Heart right ventricle (tissue), 16 donors: ENCODE results near the gene MAP7D2. TPM values are rescaled to one million over a fixed set of nuclear protein-coding genes. Genes with fewer than 3 reads are reported as not detected.
A peak's percentile ranks its signal among the peaks of the same experiment; 100 is the strongest.
"Not testable (repeated sequence)": the region's sequence is repeated elsewhere in the genome, so short reads cannot be mapped to it uniquely, and the experiment has no call there.

Experiments used
- ATAC-seq, 8 donors: fragments of 200-7000 bp; cut with Tn5 transposase; one replicate each; pipeline ENCODE4 v1.9.1; 2020; ENCODE audit warnings: mild to moderate bottlenecking in 8 of 8, moderate library complexity in 8 of 8, moderate number of reproducible peaks in 1 of 8
- DNase-seq, 2 donors: peaks; one replicate each; pipeline ENCODE4 v3.0.0-alpha.2; 2020
- H3K27ac ChIP-seq, 10 donors: fragments of 200-600 bp; sonication (generic) in 2 of 10; one replicate each; pipeline versions ENCODE4 v1.5.0 to v1.8.0; 2020 to 2022; ENCODE audit warnings: mild to moderate bottlenecking in 3 of 10
- H3K27me3 ChIP-seq, 7 donors: fragments of 200-600 bp; one replicate each; pipeline ENCODE4 v1.8.0; 2021 to 2022; ENCODE audit warnings: mild to moderate bottlenecking in 2 of 7
- H3K36me3 ChIP-seq, 9 donors: fragments of 200-600 bp; sonication (generic) in 1 of 9; one replicate each; pipeline versions ENCODE4 v1.5.0 to v1.8.0; 2020 to 2022; ENCODE audit warnings: mild to moderate bottlenecking in 2 of 9
- H3K4me1 ChIP-seq, 9 donors: fragments of 200-600 bp; sonication (generic) in 1 of 9; one replicate each; pipeline versions ENCODE4 v1.5.0 to v1.8.0; 2020 to 2022; ENCODE audit warnings: mild to moderate bottlenecking in 4 of 9
- H3K4me3 ChIP-seq, 10 donors: fragments of 200-600 bp; sonication (generic) in 2 of 10; one replicate each; pipeline versions ENCODE4 v1.5.0 to v1.8.0; 2020 to 2022; ENCODE audit warnings: mild to moderate bottlenecking in 7 of 10, moderate library complexity in 2 of 10
- H3K9me3 ChIP-seq, 11 donors: fragments of 200-600 bp in 10 of 11; sonication (generic) in 2 of 11; one replicate each; pipeline versions ENCODE4 v1.5.0 to v1.8.0; 2013 to 2022; ENCODE audit warnings: mild to moderate bottlenecking in 2 of 11, control low read depth in 1 of 11, moderate library complexity in 1 of 11
- WGBS, 2 donors: extraction: QIAGEN DNeasy Blood & Tissue Kit; methylation state at CpG; one replicate each; pipeline ENCODE4 v1.1.7; 2013; ENCODE audit warnings: inconsistent platforms in 1 of 2; 5-methylcytosine and 5-hydroxymethylcytosine counted together
- intact Hi-C, 10 donors: fragments of 100-400 bp; cut with DNase I; formaldehyde crosslinking; loops; one replicate each; pipeline versions ENCODE4 v1.11.1 to v1.14.2; 2022
- long read RNA-seq, 3 donors: library from polyadenylated mRNA; unstranded; transcript quantifications; one replicate each; pipeline ENCODE4 v2.0.0, GENCODE V29; 2020 to 2021
- polyA plus RNA-seq, 2 donors: library from polyadenylated mRNA; stranded (reverse); fragments of 200-250 nt; gene quantifications; one replicate each; pipeline ENCODE4 v1.2.3, GENCODE V29; 2013
- total RNA-seq, 10 donors: library from RNA; stranded (reverse); fragmentation: NEBNext Ultra II Directional in 3 of 10; extraction: Animal tissue kit (Norgen Biotek cat#: 25700) in 3 of 10; gene quantifications; one replicate each; pipeline versions ENCODE4 v1.2.1 to v1.2.4, GENCODE V29; 2021 to 2023
- TF ChIP-seq, protein P1 (sequence below), 9 donors: fragments of 200-600 bp; sonication (generic) in 2 of 9; IDR thresholded peaks; one replicate each; pipeline versions ENCODE4 v1.5.0 to v1.8.0; 2021 to 2022; ENCODE audit warnings: antibody characterized with exemption in 9 of 9, mild to moderate bottlenecking in 5 of 9, moderate library complexity in 1 of 9
- donor health status: Arrhythmogenic right ventricular cardiomyopathy.
- donor health status: ischemic (EF 13 %, LVEDD 7.1; RV severe dilation, severe dysfunction).
- donor health status: healthy with polysubstance abuse.
- donor health status: DM: no; HTN: yes; CAD: no.
- donor health status: DM: no; HTN: no; CAD: no.
- donor health status: ischemic (EF 25% LVEDD 6.9; RV normal size, moderate dysfunction).
- donor health status: ischemic (EF 25% LVEDD 5.7; RV mildly dilated, moderate dysfunction).
- donor health status: healthy.
- donor health status: DM: yes; HTN: yes; CAD: no.
- donor health status: Ischemic cardiomyopathy.
- donor health status: ischemic (EF 35%, LVEDD 5.7; RV mildly dilated, moderate dysfunction).
- donor health status: nonischemic (EF 11% LVEDD 7.7; RV severe dilation, severe dysfunction).
- donor health status: DM: yes; HTN: yes; CAD: no.
- donor health status: PGD.
- donor health status: ischemic (EF 29% LVEDD 5.4; RV normal size, mild dysfunction).
- donor health status: nonischemic (EF 23%, LVEDD 6.1; RV moderate dilation, normal function).

The MAP7D2 gene
- total RNA-seq (under 1 TPM; 0.19 to 0.82 (median 0.38) TPM), polyA plus RNA-seq (under 1 TPM; 0.03 to 0.73 TPM)
- long read RNA-seq, donor 1, partial matches to known transcripts, result 1 of 4 reads
- long read RNA-seq, donor 1, other reads (novel, unspliced or antisense), result 3 of 4 reads
- long read RNA-seq, donor 2, partial matches to known transcripts, result 0 of 2 reads
- long read RNA-seq, donor 2, other reads (novel, unspliced or antisense), result 2 of 2 reads
- long read RNA-seq, donor 3, partial matches to known transcripts, result 4 of 6 reads
- long read RNA-seq, donor 3, other reads (novel, unspliced or antisense), result 2 of 6 reads

DNA sequence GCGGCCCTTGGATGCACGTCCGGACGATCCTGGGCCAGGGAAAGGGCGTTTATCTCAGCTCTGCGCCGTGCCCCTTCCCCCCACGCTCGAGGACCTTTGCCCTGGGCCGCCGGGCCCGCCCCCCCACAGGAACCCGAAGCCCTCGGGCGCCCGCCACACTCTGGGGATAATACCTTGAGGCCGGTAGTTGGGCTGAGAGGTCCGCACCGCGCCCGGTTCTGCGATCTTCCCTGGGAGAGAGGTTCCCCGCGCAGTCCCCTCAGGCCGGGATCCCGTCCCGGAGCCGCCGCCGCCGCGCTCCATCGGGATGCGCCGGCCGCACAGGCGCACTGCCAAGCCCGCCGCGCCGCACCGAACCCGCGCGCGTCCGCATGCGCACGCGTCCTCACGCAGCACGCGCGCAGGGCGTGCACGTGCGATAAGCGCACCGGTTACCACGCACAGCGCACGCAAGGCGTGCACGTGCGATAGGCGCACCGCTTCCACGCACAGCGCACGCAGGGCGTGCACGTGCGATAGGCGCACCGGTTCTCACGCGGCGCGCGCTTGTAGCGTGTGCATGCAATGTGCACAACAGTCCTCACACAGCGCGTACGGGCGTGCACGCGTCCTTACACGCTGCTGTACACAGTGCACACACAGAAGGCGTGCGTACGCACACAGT, at the start of gene MAP7D2:
TSS of gene MAP7D2 (minus strand) at position 331 of the 664 bp plus-strand sequence. CDS start at position 303, 28 bp downstream.
- peak in 3 of 8 donors; percentile 16 to 59 (median 25) for ATAC-seq
- intact Hi-C loops, result no loop called here
- WGBS, 2 donors, result 13 to 15% methylated on average over 71 to 91 of the region's 91 CpGs

DNA sequence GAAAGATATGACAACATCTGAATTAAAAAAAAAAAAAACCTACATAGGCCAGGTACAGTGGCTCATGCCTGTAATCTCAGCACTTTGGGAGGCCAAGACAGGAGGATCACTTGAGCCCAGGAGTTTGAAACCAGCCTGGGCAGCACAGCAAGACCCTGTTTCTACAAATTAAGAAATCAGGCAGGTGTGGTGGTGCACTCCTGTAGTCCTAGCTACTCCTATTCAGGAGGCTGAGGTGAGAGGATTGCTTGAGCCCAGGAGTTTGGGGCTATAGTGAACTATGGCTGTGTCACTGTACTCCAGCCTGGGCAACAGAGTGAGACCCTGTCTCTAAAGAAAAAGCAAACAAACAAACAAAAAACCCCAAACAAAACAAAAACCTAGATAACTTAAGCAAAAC, 45.8 kb upstream of the MAP7D2 start:
- H3K4me3 ChIP-seq, DNase-seq, ATAC-seq, H3K9me3 ChIP-seq, H3K27ac ChIP-seq, intact Hi-C loops, H3K4me1 ChIP-seq: not testable (repeated sequence)
- H3K27me3 ChIP-seq, result peaks cover 0 to 50% (median 0%) of the 10 kb centered on the region in 7 donors
- H3K36me3 ChIP-seq, result peaks cover 0 to 97% (median 0%) of the 10 kb centered on the region in 9 donors

More for the DNA sequence above, at the start of gene MAP7D2:
- TF ChIP-seq, protein P1, sequence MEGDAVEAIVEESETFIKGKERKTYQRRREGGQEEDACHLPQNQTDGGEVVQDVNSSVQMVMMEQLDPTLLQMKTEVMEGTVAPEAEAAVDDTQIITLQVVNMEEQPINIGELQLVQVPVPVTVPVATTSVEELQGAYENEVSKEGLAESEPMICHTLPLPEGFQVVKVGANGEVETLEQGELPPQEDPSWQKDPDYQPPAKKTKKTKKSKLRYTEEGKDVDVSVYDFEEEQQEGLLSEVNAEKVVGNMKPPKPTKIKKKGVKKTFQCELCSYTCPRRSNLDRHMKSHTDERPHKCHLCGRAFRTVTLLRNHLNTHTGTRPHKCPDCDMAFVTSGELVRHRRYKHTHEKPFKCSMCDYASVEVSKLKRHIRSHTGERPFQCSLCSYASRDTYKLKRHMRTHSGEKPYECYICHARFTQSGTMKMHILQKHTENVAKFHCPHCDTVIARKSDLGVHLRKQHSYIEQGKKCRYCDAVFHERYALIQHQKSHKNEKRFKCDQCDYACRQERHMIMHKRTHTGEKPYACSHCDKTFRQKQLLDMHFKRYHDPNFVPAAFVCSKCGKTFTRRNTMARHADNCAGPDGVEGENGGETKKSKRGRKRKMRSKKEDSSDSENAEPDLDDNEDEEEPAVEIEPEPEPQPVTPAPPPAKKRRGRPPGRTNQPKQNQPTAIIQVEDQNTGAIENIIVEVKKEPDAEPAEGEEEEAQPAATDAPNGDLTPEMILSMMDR (IDR thresholded peaks at IDR 0.05), result no peak
- no peak for DNase-seq
- H3K4me1 ChIP-seq, result peaks cover 0 to 6% (median 0%) of the 10 kb centered on the region in 9 donors
- no peaks in the 10 kb centered on the region for H3K9me3 ChIP-seq
- peaks cover 0 to 59% (median 0%) of the 10 kb centered on the region in 7 donors for H3K27me3 ChIP-seq
- H3K27ac ChIP-seq, result no peak within 1 kb of the TSS
- no peaks in the 10 kb centered on the region for H3K36me3 ChIP-seq
- peak within 1 kb of the TSS in 9 of 10 donors; percentile 7 to 39 (median 26) for H3K4me3 ChIP-seq

DNA sequence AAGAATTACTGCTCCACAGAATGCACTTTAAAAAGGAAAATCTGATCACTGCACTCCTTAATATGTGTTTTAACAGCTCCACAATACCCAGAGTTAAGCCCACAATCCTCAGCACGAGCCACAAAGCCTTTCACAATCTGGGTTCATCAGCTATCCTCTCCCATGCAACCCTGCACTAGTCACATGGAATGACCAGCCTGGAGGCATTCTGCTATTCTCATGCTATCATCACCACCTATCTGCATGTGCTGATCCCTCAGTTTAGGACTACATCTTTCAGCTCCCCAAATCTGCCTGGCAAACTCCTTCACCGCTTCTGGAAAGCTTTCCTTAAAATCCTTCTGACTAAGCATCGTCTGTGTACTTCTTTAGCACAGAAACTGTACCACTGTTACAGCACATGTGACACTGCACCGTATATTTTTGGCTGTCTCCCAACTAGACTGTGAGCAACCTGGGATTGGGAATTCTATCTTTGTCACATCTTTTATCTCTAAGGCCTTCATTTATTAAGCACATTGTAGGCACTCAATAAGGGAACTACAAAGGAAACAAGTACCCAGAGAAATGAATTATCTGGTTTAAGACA, 43.2 kb upstream of the MAP7D2 start:
- no peak overlapping the region for H3K27ac ChIP-seq
- H3K9me3 ChIP-seq, result no peaks in the 10 kb centered on the region
- peaks cover 0 to 97% (median 6%) of the 10 kb centered on the region in 9 donors for H3K36me3 ChIP-seq
- peaks cover 0 to 50% (median 0%) of the 10 kb centered on the region in 7 donors for H3K27me3 ChIP-seq
- H3K4me1 ChIP-seq, result no peaks in the 10 kb centered on the region
- TF ChIP-seq, protein P1 (IDR thresholded peaks at IDR 0.05), result no peak
- intact Hi-C loops, result no loop called here
- 62 to 71% methylated on average over 4 of the region's 4 CpGs for WGBS, 2 donors
- ATAC-seq, result no peak
- no peak overlapping the region for H3K4me3 ChIP-seq
- no peak for DNase-seq

DNA sequence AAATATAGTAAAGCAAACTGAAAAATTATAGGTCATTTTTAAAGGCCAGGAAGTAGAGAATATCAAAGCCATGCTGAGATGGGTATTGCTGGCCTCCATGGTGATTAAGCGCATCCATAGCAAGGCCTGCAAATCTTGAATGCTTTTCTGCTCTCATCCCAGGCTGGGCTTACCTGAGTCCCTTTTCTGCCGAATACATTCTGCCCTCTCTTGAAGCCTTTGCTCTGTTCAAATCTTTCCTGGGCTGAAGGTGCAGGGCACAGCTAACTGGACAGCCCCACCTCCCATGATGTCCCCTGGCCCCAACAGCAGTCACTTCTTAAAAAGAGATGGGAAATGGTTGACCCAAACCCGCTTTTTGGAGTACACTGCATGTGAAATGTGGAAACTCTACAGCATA, 35.0 kb upstream of the MAP7D2 start:
- Histone ChIP-seq H3K4me3 (no peak overlapping the region), H3K4me1 (no peaks in the 10 kb centered on the region), H3K36me3 (peaks cover 0 to 70% (median 6%) of the 10 kb centered on the region in 9 donors), H3K9me3 (no peaks in the 10 kb centered on the region), H3K27ac (no peak overlapping the region), H3K27me3 (peaks cover 0 to 75% (median 0%) of the 10 kb centered on the region in 7 donors)
- ATAC-seq (no peak), DNase-seq (no peak)
- intact Hi-C loops, result no loop called here
- TF ChIP-seq, protein P1 (IDR thresholded peaks at IDR 0.05), result no peak
- 98 to 99% methylated on average over 3 of the region's 3 CpGs for WGBS, 2 donors
